Stomach (tissue), 4 donors: Measurements from ENCODE around the gene DUSP8.

ENCODE experiments used
- POLR2A ChIP-seq, 4 donors: fragments of 450-650 bp; IDR thresholded peaks; one replicate each; pipeline ENCODE4 v1.6.1; 2016; ENCODE audit warnings: antibody characterized with exemption in 4 of 4, control low read depth in 2 of 4, mild to moderate bottlenecking in 1 of 4, moderate library complexity in 1 of 4
- TF ChIP-seq, protein P1 (sequence below), 7 experiments: fragments of 450-650 bp in 4 of 7; fragments of 200-600 bp in 3 of 7; sonication (generic) in 3 of 7; IDR thresholded peaks; one replicate each; pipeline ENCODE4 v1.5.1; 2016 to 2019; ENCODE audit warnings: antibody characterized with exemption in 7 of 7, control low read depth in 2 of 7, mild to moderate bottlenecking in 1 of 7

DNA sequence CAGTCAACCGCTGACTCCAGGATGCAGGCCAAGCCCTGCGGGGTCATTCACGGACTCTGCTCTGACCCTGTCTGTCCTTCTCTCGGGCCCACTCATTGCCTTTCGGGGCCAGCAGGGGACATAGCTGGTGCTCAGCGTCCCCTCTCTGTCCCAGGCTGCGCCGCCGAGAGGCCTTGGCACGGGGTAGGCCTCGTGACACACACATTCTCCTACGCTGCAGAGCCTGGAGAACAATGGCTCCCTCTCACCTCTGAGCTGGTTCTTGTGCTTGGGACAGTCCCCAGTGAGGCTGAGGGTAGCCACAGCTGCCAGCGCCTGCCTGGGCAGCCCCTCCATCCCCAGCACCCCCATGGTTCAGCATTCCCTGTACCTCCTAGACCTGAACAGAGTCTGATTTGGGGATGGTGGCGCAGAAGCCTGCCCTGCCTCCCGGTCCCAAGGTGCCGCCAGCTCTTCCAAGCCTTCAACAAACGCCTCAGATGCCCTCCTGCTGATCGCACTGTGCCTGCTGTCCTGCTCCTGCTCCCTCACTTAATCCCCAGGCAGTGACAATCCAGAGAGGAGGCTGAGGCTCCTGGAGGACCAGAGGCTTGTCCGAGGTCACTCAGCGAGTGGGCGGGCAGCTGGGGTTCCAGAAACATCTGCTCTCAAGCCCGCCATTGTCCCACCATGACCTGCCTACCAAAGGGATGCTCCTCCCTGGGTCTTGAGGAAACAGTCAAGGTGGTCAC is 30.4 kb downstream of the DUSP8 start:
- TF ChIP-seq, protein P1, sequence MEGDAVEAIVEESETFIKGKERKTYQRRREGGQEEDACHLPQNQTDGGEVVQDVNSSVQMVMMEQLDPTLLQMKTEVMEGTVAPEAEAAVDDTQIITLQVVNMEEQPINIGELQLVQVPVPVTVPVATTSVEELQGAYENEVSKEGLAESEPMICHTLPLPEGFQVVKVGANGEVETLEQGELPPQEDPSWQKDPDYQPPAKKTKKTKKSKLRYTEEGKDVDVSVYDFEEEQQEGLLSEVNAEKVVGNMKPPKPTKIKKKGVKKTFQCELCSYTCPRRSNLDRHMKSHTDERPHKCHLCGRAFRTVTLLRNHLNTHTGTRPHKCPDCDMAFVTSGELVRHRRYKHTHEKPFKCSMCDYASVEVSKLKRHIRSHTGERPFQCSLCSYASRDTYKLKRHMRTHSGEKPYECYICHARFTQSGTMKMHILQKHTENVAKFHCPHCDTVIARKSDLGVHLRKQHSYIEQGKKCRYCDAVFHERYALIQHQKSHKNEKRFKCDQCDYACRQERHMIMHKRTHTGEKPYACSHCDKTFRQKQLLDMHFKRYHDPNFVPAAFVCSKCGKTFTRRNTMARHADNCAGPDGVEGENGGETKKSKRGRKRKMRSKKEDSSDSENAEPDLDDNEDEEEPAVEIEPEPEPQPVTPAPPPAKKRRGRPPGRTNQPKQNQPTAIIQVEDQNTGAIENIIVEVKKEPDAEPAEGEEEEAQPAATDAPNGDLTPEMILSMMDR (IDR thresholded peaks at IDR 0.05) = no peak
- no peak for TF ChIP-seq POLR2A (IDR thresholded peaks at IDR 0.05)
